GM18870 (cell line): ENCODE measurements around the gene SEC22C.
"Not testable (repeated sequence)": the region's sequence is repeated elsewhere in the genome, so short reads cannot be mapped to it uniquely, and the experiment has no call there.

Experiments
- ATAC-seq: cut with Tn5 transposase; IDR thresholded peaks from one replicate; pipeline ENCODE4 v1.9.1; 2021; ENCODE audit warnings: moderate library complexity; ENCODE audit not compliant: unreplicated experiment

The SEC22C gene

DNA sequence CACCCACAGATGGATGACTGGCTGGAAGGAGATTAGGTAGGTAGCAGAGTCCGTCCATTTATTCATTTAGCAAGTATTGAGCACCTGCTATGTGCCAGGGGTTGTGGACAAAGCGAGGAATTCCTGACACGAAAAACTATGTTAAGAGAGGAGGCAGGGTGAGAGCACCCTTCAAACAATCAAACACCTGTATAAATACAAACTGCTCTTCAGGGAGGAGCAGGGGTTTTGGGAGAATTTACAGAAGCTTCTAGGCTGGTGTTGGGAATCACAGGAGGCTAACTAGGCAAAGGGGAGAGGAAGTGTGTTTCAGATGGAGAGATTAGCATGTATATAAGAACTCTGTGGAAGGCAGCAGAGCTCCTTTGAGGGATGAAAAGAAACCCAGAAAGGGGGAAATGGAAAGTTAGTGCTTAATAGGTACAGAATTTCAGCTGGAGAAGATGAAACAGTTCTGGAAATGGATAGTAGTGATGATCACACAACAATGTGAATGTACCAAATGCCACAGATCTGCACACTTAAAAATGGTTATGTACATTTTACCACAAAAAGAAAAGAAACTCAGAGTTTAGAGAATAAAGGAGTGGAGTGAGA lies 805 bp upstream of the SEC22C start:
- ATAC-seq = no peak

DNA sequence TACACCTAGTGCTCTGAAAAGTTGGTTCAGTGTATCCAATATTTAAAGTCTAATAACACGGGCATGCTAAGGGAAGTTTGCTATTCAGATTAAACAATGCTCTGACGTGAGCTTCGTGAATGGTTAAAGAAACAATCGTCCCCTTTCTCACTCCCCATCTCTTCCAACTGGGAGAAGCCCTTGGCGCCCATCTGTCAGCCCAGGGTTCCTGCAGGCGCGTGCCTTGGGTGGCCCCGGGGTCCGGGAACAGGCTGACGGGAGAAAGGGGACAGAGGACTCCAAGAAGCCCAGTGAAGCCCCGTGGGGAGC lies 413 bp downstream of the SEC22C start:
- ATAC-seq = no peak

DNA sequence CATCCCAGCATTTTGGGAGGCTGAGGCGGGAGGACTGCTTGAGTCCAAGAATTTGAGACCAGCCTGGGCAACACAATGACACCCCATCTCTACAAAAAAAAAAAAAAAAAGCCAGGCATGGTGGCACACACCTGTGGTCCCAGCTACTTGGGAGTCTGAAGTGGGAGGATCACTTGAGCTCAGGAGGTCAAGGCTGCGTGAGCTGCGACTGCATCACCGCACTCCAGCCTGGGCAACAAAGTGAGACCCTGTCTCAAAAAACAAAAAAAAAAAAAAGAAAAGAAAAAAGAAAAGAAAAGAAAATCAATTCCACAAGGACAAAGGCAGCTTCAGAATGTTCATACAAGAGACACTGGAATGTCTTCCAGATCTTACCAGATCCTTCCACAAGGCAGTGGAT lies 2.4 kb downstream of the SEC22C start:
- ATAC-seq = not testable (repeated sequence)

DNA sequence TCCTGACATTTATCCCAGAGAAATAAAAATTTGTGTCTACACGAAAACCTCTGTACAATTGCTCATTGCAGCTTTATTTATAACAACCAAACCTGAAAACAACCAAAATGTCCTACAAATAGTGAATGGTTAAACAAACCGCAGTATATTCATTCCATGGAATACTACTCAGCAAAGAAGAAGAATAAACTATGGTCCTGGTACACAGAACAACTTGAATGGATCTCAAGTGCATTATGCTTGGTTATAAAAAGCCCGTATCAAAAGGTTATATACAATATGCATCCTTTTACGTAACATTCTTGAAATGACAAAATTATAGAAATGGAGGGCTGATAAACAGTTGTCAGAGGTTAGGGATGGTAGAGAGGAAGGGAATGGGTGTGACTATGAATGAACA lies 3.7 kb downstream of the SEC22C start:
- ATAC-seq = no peak

DNA sequence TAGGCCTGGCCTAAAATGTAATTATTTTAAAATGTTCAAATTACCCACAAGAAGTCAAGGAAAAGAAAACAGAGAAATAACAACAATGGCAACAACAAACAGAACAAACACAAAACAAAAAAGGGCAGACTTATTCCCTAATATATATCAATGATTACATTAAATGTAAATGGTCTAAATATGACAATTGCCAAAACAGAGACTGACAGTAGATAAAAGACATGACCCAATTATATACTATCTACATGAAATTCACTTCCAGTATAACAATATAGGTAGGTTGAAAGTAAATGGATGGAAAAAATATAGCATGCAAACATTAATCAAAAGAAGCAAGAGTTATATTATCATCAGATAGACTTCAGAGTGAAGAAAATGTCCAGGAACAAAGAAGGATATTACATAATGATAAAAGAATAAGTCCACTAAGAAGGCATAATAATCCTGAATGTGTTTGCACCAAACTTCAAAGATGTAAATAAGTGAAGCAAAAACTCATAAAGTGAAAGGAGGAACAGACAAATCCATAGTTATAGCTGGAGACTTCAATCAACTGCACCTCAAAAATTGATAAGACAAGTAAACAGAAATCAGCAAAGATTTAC lies 6.5 kb downstream of the SEC22C start:
- no peak for ATAC-seq

DNA sequence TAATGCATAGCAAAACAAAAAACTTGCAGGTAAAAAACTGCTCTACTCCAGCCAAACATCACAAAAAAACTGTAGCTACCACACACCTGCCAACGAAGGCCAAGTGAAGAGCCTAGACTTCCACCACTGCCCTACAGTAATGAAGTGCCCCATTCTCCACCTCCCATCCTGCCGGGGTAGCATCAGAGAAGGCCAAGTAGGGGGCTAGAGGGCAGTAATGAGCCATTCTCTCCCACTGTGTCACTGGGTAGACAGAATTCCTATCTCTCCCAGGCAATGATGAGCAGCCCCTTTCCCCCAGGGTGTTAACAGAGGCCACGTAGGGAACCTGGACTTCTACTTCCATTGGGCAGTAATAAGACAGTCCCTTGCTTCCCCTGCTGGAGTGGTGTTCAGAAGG lies 9.5 kb downstream of the SEC22C start:
- no peak for ATAC-seq

DNA sequence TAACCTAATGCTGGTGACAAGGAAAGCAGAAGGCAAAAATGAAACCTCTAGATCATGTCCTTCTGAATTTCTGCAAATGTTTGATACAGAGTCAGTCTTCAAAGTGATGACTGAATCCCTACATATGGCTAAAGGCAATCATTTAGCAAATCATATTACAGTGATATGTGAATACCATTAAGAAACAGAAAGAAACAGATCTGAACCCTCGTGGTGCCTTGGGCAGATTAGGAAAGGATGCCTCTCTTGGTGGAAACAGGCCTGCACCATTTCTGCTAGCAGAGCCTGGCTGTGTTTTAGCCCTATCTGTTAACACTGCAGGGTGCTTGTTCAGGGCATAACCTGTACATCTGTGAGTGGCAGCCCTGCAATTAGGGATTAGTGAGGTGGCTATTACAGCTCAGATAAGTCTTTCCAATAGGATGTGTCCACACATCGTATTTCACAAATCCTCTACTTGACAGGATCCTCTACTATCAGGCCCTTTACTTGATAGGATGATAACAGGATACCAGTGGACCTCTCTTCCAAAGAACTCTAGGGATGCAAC lies 12.1 kb downstream of the SEC22C start:
- no peak for ATAC-seq

DNA sequence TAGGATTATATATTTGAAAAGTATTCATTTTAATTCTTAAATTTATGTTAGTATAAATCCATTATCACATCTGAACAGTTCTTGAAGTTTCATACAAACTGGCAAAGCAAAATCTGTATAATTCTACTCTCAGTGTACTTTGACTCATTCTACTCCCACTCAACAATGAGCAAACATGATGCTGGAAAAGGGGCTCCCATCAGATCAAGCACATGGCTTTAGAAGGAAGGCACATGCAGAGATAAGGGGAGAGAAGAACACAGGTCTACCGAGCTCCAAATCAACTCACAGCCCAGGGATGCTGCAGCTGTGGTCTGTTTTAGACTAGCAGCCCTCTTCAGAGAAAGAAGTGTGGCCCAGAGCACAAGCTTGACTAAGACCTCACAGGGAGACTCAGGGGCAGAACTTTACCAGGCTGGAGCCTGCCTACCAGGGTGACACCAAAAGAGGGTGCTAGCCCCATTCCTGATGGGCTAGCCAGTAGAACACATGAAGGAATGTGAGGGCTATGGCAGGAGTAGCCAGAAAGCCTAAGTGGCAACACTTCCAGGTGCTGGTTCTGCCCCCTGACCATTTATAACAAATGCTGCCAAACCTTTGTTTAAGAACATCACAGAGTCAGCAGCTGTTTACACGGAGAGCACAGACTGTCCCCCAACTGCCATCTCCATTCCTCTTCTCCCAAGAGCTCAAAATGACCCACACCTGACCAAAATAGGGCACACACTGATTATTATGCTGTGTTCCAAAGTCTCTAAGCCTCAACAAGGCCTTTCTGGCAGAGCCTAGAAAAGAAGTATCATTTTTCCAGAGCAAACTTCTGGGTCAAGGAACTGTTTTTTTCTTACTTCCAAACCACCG lies 19.5 kb downstream of the SEC22C start:
- ATAC-seq = no peak

DNA sequence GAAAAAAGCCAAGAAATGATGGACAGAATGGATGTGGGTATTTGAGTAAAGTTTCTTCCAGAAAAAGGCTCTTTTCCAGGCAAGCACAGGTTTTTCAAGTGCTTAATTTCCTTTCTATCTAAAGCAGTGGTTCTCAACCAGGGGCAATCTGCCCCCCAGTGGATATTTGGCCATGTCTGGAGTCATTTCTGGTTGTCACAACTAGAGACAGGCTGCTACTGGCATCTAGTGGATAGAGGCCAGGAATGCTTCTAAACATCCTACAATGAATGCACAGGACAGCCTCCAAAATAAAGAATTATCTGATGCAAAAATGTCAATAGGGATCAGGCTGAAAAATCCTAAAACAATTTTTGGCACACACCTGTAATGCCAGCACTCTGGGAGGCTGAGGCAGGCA lies 23.9 kb downstream of the SEC22C start:
- ATAC-seq = no peak

DNA sequence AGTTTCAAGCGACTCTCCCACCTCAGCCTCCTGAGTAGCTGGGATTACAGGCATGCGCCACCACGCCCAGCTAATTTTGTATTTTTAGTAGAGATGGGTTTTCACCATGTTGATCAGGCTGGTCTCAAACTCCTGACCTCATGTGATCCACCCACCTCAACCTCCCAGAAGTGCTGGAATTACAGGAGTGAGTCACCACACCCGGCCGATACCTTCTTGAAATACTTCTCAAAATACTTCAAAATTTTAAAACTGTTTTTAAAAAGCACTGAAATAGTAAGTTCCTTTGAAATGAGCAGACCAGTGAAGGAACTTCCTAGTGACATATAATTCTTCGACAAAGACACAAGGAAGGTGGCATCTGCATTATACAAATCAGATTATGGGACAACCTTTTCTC lies 24.9 kb downstream of the SEC22C start:
- ATAC-seq = not testable (repeated sequence)

DNA sequence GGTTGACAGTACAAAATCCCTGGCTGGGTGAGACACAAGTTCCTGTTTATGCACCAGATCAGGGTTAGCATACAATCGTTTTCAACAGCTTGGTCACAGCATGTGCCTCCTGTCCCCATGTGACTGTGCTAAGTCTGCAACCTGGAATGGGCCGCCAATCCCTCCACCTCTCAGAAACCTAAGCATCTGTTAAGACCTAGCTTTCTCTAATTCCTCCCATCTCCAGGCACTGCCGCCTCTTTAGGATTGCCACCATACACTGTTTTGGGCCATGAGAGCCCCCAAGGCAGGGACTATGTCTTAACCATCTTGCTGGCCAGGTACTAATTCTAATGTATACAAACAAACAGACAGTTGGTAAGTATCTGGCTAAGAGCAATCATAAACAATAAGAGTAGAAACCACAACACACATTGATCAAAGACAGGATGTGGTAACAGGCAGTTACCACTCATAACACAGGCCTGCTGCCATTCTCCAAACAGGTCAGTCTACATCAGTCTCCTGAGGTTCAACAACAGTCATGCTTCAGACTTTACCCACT lies 25.6 kb downstream of the SEC22C start:
- no peak for ATAC-seq

DNA sequence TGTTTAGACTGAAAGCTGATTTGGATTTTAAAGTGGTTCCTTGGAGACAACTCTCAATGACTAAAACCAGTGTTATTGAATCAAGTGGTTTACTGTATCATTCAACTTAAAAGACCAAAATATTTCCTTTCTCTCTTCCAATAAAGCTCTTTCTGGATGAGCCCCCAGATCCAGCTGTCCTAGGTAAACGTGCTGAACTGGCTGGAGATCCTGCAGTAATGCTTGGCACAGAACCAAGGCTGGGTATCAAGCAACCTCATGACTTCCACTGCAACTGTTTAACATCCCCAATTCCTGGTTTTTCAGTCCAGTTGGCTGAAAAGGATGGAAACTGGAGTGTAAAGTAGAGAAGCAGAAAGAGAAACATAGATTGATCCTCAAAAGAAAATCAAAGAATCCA lies 28.9 kb downstream of the SEC22C start:
- no peak for ATAC-seq

DNA sequence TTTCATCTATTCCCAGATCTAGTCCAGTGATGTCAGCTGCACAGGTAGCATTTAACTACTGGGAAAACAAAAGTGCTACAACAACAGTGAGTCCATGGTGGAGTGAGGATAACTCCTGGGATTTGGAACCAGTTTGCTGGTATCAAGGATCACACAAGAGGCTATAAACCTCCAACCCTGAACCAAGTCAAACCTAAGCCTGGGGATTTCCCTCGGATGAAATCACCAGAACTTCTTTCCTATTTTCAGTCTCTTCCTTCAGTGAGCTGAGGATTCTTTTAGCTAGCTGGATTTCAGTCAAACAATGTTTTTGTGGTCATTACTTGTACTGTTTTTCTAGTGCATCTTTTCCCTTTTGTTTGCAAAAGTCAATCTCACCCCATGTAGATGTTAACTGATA lies 31.5 kb downstream of the SEC22C start:
- no peak for ATAC-seq

DNA sequence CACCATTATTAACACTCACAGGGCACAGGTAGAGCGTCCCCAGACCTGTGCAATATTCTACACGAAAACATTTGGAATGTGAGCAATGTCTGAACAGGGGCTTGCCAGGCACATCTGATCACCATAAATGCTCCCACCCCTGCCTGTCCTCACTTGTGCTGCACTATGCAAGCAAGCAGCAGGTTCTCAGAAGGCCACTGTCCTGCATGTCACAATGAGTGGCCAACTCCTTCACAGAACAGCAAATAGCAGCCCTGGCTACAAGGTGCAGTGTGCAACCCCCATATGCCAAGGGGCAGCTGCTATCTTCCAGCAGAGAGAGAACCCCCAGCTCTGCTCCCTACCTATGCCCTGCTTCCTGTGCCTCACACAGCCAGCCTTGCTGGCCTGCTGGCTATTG lies 32.6 kb downstream of the SEC22C start:
- no peak for ATAC-seq

DNA sequence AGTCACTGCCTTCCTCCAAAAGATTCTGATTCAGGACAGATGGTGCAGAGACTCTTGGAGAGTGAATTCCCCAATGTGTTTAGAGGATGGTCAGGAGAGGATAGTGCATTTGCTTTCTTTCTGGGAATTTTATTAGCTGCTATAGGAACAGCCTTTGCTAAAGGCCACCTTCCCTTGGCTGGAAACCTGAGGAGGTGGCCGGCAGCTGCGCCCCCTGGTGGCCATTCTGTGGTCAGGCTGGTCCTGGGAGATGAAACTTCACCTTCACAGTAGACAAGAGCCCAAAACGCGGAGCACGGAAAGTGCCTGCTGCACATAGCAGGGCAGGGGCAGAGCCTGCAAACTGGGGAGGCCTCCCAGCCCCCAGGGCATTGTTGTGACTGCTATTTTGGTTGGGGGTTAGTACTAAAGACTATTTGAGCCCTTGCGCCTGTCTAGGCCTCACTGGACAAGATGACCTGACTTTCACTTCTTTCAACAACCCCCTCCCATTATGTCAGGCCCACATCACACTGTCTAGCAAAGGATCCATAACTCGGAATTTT lies 34.3 kb downstream of the SEC22C start:
- ATAC-seq = no peak

DNA sequence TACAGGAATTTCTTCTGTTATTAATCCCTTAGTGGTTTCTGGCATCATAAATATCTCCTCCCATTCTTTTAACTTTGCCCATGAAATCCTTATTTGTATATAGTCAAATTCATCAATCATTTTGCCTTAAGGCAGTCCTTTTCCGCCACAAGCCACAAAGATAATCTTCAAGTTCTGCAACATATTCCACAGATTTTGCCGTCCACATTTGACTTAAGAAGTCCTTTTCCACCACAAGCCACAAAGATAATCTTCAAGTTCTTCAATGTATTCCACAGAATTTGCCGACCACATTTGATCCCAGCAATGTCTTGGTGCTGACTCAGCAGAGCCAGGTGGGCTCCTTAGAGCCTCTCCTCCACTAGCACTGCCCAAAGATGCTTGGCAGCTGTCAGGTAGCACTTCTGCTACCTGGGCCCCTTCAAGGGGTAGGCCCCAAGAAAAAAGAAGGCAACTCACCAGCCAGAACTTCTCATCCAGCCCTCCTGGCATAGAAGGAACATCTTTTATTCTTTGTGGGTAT lies 35.0 kb downstream of the SEC22C start:
- ATAC-seq = no peak

DNA sequence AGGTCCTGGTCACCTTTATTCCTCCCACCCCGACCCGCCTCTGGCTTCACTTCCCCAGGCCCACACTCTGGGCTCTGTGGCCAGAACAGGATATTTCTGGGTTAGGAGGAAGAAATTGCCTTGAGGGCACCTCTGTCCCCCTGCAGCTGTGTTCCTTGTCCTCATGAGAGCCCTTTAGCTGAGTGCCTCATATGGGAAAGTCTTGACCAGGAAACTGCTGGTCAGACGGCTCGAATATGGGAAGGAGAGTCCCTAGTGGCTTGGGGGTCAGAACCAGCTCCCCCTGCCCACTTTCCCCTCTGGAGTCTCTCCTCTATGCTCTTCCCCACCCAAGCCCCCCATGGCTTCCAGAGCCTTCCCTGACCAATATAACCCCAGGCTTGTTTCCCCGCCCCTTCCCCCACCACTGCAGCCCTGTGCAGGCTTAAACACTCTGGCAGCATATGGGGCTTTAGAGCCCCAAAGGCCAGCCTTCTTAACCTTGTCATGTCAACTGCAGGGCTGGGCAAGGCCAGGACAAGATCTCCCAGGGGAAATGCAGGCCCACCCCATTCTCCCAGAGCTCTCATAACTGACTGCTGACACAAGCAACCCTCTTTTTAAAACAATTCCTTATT lies 36.4 kb downstream of the SEC22C start:
- no peak for ATAC-seq

DNA sequence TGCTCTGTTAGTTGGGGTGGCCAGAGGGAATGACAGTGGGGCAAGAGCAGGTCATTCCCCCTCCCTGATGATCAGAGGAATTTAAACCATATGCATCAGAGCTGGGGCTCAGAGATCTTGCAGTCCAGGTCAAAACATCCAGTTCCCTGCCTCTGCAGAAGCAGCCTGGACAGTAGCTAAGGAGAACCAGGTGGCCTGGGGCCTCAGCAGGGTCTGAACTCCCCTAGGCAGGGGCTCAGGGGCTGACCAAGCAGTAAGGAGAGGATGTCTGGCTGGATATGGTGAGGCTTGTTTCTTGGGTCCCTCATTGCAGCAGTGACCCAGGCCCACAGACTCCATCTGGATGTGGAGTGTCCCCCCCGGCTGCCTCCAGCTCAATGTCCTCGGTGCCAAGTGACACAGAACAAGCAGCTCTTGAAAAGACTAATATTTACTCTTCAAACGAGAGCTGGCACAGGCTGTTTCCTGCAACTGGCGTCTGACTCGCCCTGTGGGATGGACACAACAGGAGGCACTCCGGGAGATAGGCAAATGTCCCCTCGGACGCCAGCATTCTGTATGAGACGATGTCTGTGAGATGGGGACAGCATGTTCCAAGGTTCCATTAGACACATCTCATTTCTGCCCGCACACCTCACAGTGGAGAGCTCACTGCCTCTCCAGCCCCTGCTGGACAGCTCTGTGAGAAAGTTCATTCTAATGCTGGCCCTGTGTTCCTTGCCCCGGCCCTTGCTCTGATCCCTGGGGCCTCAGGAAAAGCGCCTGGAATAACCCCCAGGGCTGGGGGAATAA lies 37.1 kb downstream of the SEC22C start:
- ATAC-seq = no peak

DNA sequence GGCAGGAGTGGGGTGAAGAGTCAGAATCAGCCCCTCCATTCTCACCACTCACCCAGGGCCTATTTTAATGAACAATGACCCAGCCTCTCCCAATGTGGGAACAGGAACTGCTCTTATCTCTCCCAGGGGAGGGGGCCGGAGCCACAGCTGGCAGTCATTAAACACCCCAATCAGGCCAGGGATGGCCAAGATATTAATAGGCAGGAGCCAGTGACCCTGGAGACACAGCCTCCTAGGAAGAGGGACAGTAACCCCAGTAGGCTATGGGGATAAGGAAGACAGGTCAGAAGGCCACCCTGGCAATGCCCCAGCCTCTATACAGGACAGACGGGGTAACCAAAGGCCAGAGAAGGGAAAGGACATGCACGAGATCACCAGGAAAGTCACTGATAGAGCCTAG lies 40.7 kb downstream of the SEC22C start:
- no peak for ATAC-seq
